Central memory CD8-positive, alpha-beta T cell (primary cell): ENCODE results near the gene CPA4.
"Not testable (repeated sequence)": the region's sequence is repeated elsewhere in the genome, so short reads cannot be mapped to it uniquely, and the experiment has no call there.

Experiments
- ATAC-seq: fragments of 150-1000 bp; cut with Tn5 transposase; replicated peaks from 2 replicates; pipeline ENCODE4 v1.10.0; 2022; ENCODE audit warnings: mild to moderate bottlenecking, moderate FRiP score, moderate number of reproducible peaks; ENCODE audit not compliant: poor library complexity, severe bottlenecking; ENCODE audit errors: extremely low read depth
- DNase-seq, 2 donors: peaks; one replicate each; pipeline ENCODE4 v3.0.0; 2021; ENCODE audit warnings: low spot score in 2 of 2
- H3K27ac Mint-ChIP-seq: one replicate; pipeline ENCODE4 v1.8.0; 2022; ENCODE audit warnings: low read depth, mild to moderate bottlenecking, moderate library complexity, mixed read lengths
- H3K27me3 Mint-ChIP-seq: one replicate; pipeline ENCODE4 v1.8.0; 2022; ENCODE audit warnings: mixed read lengths
- H3K36me3 Mint-ChIP-seq: one replicate; pipeline ENCODE4 v1.8.0; 2022; ENCODE audit warnings: mild to moderate bottlenecking, moderate library complexity, mixed read lengths; ENCODE audit not compliant: insufficient read depth
- H3K4me1 Mint-ChIP-seq: one replicate; pipeline ENCODE4 v1.8.0; 2022; ENCODE audit warnings: mixed read lengths
- H3K4me3 Mint-ChIP-seq: one replicate; pipeline ENCODE4 v1.8.0; 2022; ENCODE audit warnings: mild to moderate bottlenecking, moderate library complexity, mixed read lengths
- H3K9me3 Mint-ChIP-seq: one replicate; pipeline ENCODE4 v1.8.0; 2022; ENCODE audit warnings: mixed read lengths

CPA4 gene

GRCh38 chr7:130292682-130293257 lies at the start of gene CPA4:
Gene CPA4, plus strand, starts transcription at chr7:130293161. Its CDS starts 20 bp downstream, at chr7:130293181.
- H3K27me3 Mint-ChIP-seq = no peaks in the 10 kb centered on the region
- no peak within 1 kb of the TSS for H3K4me3 Mint-ChIP-seq
- no peaks in the 10 kb centered on the region for H3K4me1 Mint-ChIP-seq
- no peak within 1 kb of the TSS for H3K27ac Mint-ChIP-seq
- ATAC-seq (no peak), DNase-seq (no peak)
- peaks cover 2% of the 10 kb centered on the region for H3K36me3 Mint-ChIP-seq
- H3K9me3 Mint-ChIP-seq = no peaks in the 10 kb centered on the region

GRCh38 chr7:130243486-130243885 lies 49.5 kb upstream of the CPA4 start:
- not testable (repeated sequence) for H3K4me3 Mint-ChIP-seq, ATAC-seq, H3K9me3 Mint-ChIP-seq, H3K27ac Mint-ChIP-seq, H3K4me1 Mint-ChIP-seq, DNase-seq, H3K36me3 Mint-ChIP-seq
- peaks cover 46% of the 10 kb centered on the region for H3K27me3 Mint-ChIP-seq

- DNase-seq, H3K27ac Mint-ChIP-seq, H3K4me1 Mint-ChIP-seq, H3K4me3 Mint-ChIP-seq, H3K36me3 Mint-ChIP-seq, H3K9me3 Mint-ChIP-seq, ATAC-seq: not testable (repeated sequence)
- H3K27me3 Mint-ChIP-seq = peaks cover 48% of the 10 kb centered on the region
Measured at GRCh38 chr7:130246491-130246890, 46.5 kb upstream of the CPA4 start.

- H3K4me1 Mint-ChIP-seq, ATAC-seq, H3K9me3 Mint-ChIP-seq, H3K4me3 Mint-ChIP-seq, DNase-seq, H3K36me3 Mint-ChIP-seq, H3K27ac Mint-ChIP-seq: not testable (repeated sequence)
- peaks cover 66% of the 10 kb centered on the region for H3K27me3 Mint-ChIP-seq
Measured at GRCh38 chr7:130248842-130249241, 44.1 kb upstream of the CPA4 start.

GRCh38 chr7:130249626-130250025 lies 43.3 kb upstream of the CPA4 start:
- ATAC-seq, DNase-seq, H3K36me3 Mint-ChIP-seq, H3K27ac Mint-ChIP-seq, H3K4me1 Mint-ChIP-seq, H3K9me3 Mint-ChIP-seq, H3K4me3 Mint-ChIP-seq: not testable (repeated sequence)
- peaks cover 66% of the 10 kb centered on the region for H3K27me3 Mint-ChIP-seq

GRCh38 chr7:130254555-130254954 lies 38.4 kb upstream of the CPA4 start:
- Mint-ChIP-seq H3K4me1 (no peaks in the 10 kb centered on the region), H3K9me3 (peaks cover 6% of the 10 kb centered on the region), H3K27ac (no peak overlapping the region), H3K27me3 (peaks cover 61% of the 10 kb centered on the region), H3K36me3 (peaks cover 2% of the 10 kb centered on the region), H3K4me3 (no peak overlapping the region)
- DNase-seq (no peak), ATAC-seq (no peak)

- H3K27ac Mint-ChIP-seq = no peak overlapping the region
- no peaks in the 10 kb centered on the region for H3K4me1 Mint-ChIP-seq
- H3K9me3 Mint-ChIP-seq = peaks cover 6% of the 10 kb centered on the region
- H3K4me3 Mint-ChIP-seq = no peak overlapping the region
- DNase-seq = no peak
- peaks cover 45% of the 10 kb centered on the region for H3K27me3 Mint-ChIP-seq
- ATAC-seq = no peak
- peaks cover 4% of the 10 kb centered on the region for H3K36me3 Mint-ChIP-seq
Measured at GRCh38 chr7:130256704-130257103, 36.3 kb upstream of the CPA4 start.

GRCh38 chr7:130258494-130259078 lies 34.4 kb upstream of the CPA4 start:
- peaks cover 38% of the 10 kb centered on the region for H3K27me3 Mint-ChIP-seq
- H3K36me3 Mint-ChIP-seq = peaks cover 2% of the 10 kb centered on the region
- ATAC-seq = no peak
- peaks cover 3% of the 10 kb centered on the region for H3K9me3 Mint-ChIP-seq
- DNase-seq = no peak
- no peak overlapping the region for H3K4me3 Mint-ChIP-seq
- no peaks in the 10 kb centered on the region for H3K4me1 Mint-ChIP-seq
- H3K27ac Mint-ChIP-seq = no peak overlapping the region

GRCh38 chr7:130262448-130262847 lies 30.5 kb upstream of the CPA4 start:
- Mint-ChIP-seq H3K27me3 (peaks cover 26% of the 10 kb centered on the region), H3K27ac (no peak overlapping the region), H3K36me3 (peaks cover 2% of the 10 kb centered on the region), H3K4me3 (no peak overlapping the region), H3K9me3 (no peaks in the 10 kb centered on the region), H3K4me1 (peaks cover under 1% of the 10 kb centered on the region)
- ATAC-seq (no peak), DNase-seq (no peak)

- peaks cover 2% of the 10 kb centered on the region for H3K36me3 Mint-ChIP-seq
- H3K27ac Mint-ChIP-seq = no peak overlapping the region
- H3K4me1 Mint-ChIP-seq = peaks cover 5% of the 10 kb centered on the region
- no peaks in the 10 kb centered on the region for H3K9me3 Mint-ChIP-seq
- peaks cover 32% of the 10 kb centered on the region for H3K27me3 Mint-ChIP-seq
- H3K4me3 Mint-ChIP-seq = no peak overlapping the region
- DNase-seq = no peak
- ATAC-seq = no peak
Measured at GRCh38 chr7:130263130-130263529, 29.8 kb upstream of the CPA4 start.

- Mint-ChIP-seq H3K9me3 (no peaks in the 10 kb centered on the region), H3K27ac (no peak within 1 kb of the TSS), H3K4me1 (peaks cover 5% of the 10 kb centered on the region), H3K27me3 (peaks cover 51% of the 10 kb centered on the region), H3K4me3 (no peak within 1 kb of the TSS), H3K36me3 (peaks cover 2% of the 10 kb centered on the region)
- DNase-seq (no peak), ATAC-seq (no peak)
Measured at GRCh38 chr7:130266258-130266960, 26.6 kb upstream of the CPA4 start, which contains the start of gene CPA2. Gene CPA2, plus strand, starts transcription at chr7:130266863. Its CDS starts 19 bp downstream, at chr7:130266882.

- Mint-ChIP-seq H3K27ac (no peak overlapping the region), H3K4me3 (no peak overlapping the region), H3K9me3 (no peaks in the 10 kb centered on the region), H3K4me1 (peaks cover 5% of the 10 kb centered on the region), H3K36me3 (no peaks in the 10 kb centered on the region), H3K27me3 (peaks cover 51% of the 10 kb centered on the region)
- no peak for DNase-seq
- ATAC-seq = no peak
Measured at GRCh38 chr7:130266961-130267321, 26.0 kb upstream of the CPA4 start.
